ENCODE measurements around the gene AGXT2.

DNA sequence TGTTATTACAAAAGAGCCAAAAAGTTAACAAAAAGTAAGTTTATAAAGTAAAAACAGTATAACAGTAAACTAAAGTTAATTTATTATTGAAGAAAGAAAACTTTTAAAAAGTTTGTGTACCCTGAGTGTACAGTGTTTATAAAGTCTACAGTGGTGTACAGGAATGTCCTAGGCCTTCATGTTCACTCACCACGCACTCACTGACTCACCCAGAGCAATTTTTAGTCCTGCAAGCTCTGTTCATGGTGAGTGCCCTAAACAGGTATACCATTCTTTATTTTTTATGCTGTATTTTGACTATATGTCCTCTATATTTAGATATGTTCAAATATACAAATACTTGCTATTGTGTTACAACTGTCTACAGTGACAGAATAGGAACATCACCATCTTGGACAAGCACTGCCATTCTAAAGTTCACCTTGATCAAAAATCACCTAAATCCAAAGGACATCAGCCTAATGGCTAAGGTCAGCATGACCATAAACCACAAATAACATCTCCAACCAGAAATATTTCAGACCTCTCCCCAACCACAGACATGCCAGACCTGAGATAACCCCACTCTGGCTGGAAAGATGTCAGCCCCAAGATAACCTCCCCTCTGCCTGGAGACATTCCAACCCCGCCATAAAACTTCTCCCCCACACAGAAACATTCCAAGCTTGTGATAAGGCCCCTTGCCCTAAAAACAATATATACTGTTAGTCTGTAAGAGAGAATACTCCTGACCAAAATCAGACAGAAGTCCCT lies 56.1 kb downstream of the AGXT2 start:
- TF ChIP-seq NFE2L1 (CRISPR knock-in tag; IDR thresholded peaks at IDR 0.05) (no peak), CBFB (CRISPR knock-in tag; IDR thresholded peaks at IDR 0.05; ENCODE audit: low read depth) (no peak), SP1 (CRISPR knock-in tag; conservative IDR thresholded peaks at IDR 0.05) (no peak), TCF7 (CRISPR knock-in tag; IDR thresholded peaks at IDR 0.05; ENCODE audit: low read depth) (no peak), NR1H2 (CRISPR knock-in tag; IDR thresholded peaks at IDR 0.05) (no peak)
- TF ChIP-seq, protein P1, sequence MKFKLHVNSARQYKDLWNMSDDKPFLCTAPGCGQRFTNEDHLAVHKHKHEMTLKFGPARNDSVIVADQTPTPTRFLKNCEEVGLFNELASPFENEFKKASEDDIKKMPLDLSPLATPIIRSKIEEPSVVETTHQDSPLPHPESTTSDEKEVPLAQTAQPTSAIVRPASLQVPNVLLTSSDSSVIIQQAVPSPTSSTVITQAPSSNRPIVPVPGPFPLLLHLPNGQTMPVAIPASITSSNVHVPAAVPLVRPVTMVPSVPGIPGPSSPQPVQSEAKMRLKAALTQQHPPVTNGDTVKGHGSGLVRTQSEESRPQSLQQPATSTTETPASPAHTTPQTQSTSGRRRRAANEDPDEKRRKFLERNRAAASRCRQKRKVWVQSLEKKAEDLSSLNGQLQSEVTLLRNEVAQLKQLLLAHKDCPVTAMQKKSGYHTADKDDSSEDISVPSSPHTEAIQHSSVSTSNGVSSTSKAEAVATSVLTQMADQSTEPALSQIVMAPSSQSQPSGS (CRISPR knock-in tag; IDR thresholded peaks at IDR 0.05; ENCODE audit: borderline replicate concordance, low read depth) = no peak
- TF ChIP-seq, protein P2, sequence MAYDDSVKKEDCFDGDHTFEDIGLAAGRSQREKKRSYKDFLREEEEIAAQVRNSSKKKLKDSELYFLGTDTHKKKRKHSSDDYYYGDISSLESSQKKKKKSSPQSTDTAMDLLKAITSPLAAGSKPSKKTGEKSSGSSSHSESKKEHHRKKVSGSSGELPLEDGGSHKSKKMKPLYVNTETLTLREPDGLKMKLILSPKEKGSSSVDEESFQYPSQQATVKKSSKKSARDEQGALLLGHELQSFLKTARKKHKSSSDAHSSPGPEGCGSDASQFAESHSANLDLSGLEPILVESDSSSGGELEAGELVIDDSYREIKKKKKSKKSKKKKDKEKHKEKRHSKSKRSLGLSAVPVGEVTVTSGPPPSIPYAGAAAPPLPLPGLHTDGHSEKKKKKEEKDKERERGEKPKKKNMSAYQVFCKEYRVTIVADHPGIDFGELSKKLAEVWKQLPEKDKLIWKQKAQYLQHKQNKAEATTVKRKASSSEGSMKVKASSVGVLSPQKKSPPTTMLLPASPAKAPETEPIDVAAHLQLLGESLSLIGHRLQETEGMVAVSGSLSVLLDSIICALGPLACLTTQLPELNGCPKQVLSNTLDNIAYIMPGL (CRISPR knock-in tag; IDR thresholded peaks at IDR 0.05) = no peak
- TF ChIP-seq, protein P3, sequence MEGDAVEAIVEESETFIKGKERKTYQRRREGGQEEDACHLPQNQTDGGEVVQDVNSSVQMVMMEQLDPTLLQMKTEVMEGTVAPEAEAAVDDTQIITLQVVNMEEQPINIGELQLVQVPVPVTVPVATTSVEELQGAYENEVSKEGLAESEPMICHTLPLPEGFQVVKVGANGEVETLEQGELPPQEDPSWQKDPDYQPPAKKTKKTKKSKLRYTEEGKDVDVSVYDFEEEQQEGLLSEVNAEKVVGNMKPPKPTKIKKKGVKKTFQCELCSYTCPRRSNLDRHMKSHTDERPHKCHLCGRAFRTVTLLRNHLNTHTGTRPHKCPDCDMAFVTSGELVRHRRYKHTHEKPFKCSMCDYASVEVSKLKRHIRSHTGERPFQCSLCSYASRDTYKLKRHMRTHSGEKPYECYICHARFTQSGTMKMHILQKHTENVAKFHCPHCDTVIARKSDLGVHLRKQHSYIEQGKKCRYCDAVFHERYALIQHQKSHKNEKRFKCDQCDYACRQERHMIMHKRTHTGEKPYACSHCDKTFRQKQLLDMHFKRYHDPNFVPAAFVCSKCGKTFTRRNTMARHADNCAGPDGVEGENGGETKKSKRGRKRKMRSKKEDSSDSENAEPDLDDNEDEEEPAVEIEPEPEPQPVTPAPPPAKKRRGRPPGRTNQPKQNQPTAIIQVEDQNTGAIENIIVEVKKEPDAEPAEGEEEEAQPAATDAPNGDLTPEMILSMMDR (IDR thresholded peaks at IDR 0.05) = no peak
- TF ChIP-seq, protein P4, sequence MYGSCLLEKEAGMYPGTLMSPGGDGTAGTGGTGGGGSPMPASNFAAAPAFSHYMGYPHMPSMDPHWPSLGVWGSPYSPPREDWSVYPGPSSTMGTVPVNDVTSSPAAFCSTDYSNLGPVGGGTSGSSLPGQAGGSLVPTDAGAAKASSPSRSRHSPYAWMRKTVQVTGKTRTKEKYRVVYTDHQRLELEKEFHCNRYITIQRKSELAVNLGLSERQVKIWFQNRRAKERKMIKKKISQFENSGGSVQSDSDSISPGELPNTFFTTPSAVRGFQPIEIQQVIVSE (CRISPR knock-in tag; IDR thresholded peaks at IDR 0.05; ENCODE audit: borderline replicate concordance) = no peak
- TF ChIP-seq, protein P5, sequence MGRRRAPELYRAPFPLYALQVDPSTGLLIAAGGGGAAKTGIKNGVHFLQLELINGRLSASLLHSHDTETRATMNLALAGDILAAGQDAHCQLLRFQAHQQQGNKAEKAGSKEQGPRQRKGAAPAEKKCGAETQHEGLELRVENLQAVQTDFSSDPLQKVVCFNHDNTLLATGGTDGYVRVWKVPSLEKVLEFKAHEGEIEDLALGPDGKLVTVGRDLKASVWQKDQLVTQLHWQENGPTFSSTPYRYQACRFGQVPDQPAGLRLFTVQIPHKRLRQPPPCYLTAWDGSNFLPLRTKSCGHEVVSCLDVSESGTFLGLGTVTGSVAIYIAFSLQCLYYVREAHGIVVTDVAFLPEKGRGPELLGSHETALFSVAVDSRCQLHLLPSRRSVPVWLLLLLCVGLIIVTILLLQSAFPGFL (CRISPR knock-in tag; IDR thresholded peaks at IDR 0.05; ENCODE audit: borderline replicate concordance) = no peak
- TF ChIP-seq, protein P6, sequence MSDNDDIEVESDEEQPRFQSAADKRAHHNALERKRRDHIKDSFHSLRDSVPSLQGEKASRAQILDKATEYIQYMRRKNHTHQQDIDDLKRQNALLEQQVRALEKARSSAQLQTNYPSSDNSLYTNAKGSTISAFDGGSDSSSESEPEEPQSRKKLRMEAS (CRISPR knock-in tag; IDR thresholded peaks at IDR 0.05) = no peak

All from WTC11 (cell line).